Gastroesophageal sphincter (tissue), 4 donors: ENCODE data around the gene PNP. TPM values are rescaled to one million over a fixed set of nuclear protein-coding genes. Genes with fewer than 3 reads are reported as not detected.
"Not testable (repeated sequence)": the region's sequence is repeated elsewhere in the genome, so short reads cannot be mapped to it uniquely, and the experiment has no call there.

Source experiments
- ATAC-seq: fragments of 150-250 bp; one replicate; pipeline ENCODE4 v1.9.1; 2016; ENCODE audit warnings: mild to moderate bottlenecking, moderate library complexity
- H3K27ac ChIP-seq, 4 donors: fragments of 200-600 bp; sonication (generic) in 3 of 4; 1 replicate in 3 of 4; 2 replicates in 1 of 4; pipeline ENCODE4 v1.5.1; 2016 to 2019
- H3K27me3 ChIP-seq: fragments of 200-600 bp; sonication (generic); one replicate; pipeline ENCODE4 v1.5.1; 2019
- H3K36me3 ChIP-seq, 2 donors: fragments of 200-600 bp; sonication (generic); one replicate each; pipeline ENCODE4 v1.5.1; 2019; ENCODE audit warnings: control low read depth in 1 of 2
- H3K4me1 ChIP-seq, 3 donors: fragments of 200-600 bp; sonication (generic); 1 replicate in 2 of 3; 2 replicates in 1 of 3; pipeline ENCODE4 v1.5.1; 2016 to 2019; ENCODE audit warnings: control low read depth in 2 of 3
- H3K4me3 ChIP-seq, 2 donors: fragments of 200-600 bp; sonication (generic); one replicate each; pipeline ENCODE4 v1.5.1; 2019; ENCODE audit warnings: mild to moderate bottlenecking in 1 of 2, moderate library complexity in 1 of 2
- H3K9me3 ChIP-seq, 3 donors: fragments of 200-600 bp; sonication (generic); one replicate each; pipeline ENCODE4 v1.5.1; 2017 to 2019; ENCODE audit warnings: control low read depth in 2 of 3
- CTCF ChIP-seq, 4 experiments: fragments of 200-600 bp in 2 of 4; fragments of 450-650 bp in 2 of 4; sonication (generic) in 1 of 4; IDR thresholded peaks; one replicate each; pipeline ENCODE4 v1.5.1; 2017 to 2019; ENCODE audit warnings: antibody characterized with exemption in 4 of 4, mild to moderate bottlenecking in 2 of 4, moderate library complexity in 2 of 4
- EP300 ChIP-seq: sonication (generic); formaldehyde crosslinking; IDR thresholded peaks from one replicate; pipeline ENCODE4 v1.6.1; 2017; ENCODE audit warnings: antibody characterized with exemption, mild to moderate bottlenecking
- POLR2A ChIP-seq, 2 donors: fragments of 450-650 bp; IDR thresholded peaks; one replicate each; pipeline ENCODE4 v1.6.1; 2017; ENCODE audit warnings: antibody characterized with exemption in 2 of 2, mild to moderate bottlenecking in 2 of 2, moderate library complexity in 1 of 2
- POLR2AphosphoS5 ChIP-seq: sonication (generic); formaldehyde crosslinking; IDR thresholded peaks from one replicate; pipeline ENCODE4 v1.6.1; 2017; ENCODE audit warnings: antibody characterized with exemption
- WGBS, 2 donors: methylation state at CpG; one replicate each; pipeline ENCODE4 v1.1.5; 2018; ENCODE audit warnings: low coverage in 1 of 2; 5-methylcytosine and 5-hydroxymethylcytosine counted together
- total RNA-seq, 4 donors: library from RNA; depleted of rRNA; stranded (reverse); fragments of >200 nt; gene quantifications; one replicate each; pipeline ENCODE4 v1.1.0, GENCODE V29; 2016

The PNP gene
- total RNA-seq, 4 donors from 2014 or later = 3.0 to 71.2 (median 19.9) TPM

- WGBS, 2 donors = 58 to 62% methylated on average over 2 to 3 of the region's 5 CpGs
- Histone ChIP-seq H3K27ac (no peak overlapping the region), H3K27me3 (peaks cover 10% of the 10 kb centered on the region), H3K9me3 (no peaks in the 10 kb centered on the region), H3K36me3 (peaks cover 0 to 8% of the 10 kb centered on the region in 2 donors), H3K4me1 (peaks cover 0 to 3% (median 0%) of the 10 kb centered on the region in 3 donors), H3K4me3 (no peak overlapping the region)
- TF ChIP-seq POLR2AphosphoS5 = no peak
- no peak for TF ChIP-seq CTCF (IDR thresholded peaks at IDR 0.05)
- no peak for ATAC-seq
Observed at GRCh38 chr14:20440882-20441281, 28.3 kb upstream of the PNP start.

GRCh38 chr14:20441461-20441860 is 27.7 kb upstream of the PNP start:
- no peaks in the 10 kb centered on the region for H3K9me3 ChIP-seq
- no peak for ATAC-seq
- 88 to 100% methylated on average over 2 of the region's 2 CpGs for WGBS, 2 donors
- TF ChIP-seq POLR2A (IDR thresholded peaks at IDR 0.05) = no peak
- no peak for TF ChIP-seq POLR2AphosphoS5
- TF ChIP-seq EP300 = no peak
- TF ChIP-seq CTCF (IDR thresholded peaks at IDR 0.05) = no peak
- no peak overlapping the region for H3K4me3 ChIP-seq
- no peaks in the 10 kb centered on the region for H3K4me1 ChIP-seq
- H3K27me3 ChIP-seq = peaks cover 7% of the 10 kb centered on the region
- peaks cover 0 to 14% of the 10 kb centered on the region in 2 donors for H3K36me3 ChIP-seq
- no peak overlapping the region for H3K27ac ChIP-seq

GRCh38 chr14:20443650-20444049 is 25.6 kb upstream of the PNP start:
- H3K36me3 ChIP-seq = peaks cover 0 to 36% of the 10 kb centered on the region in 2 donors
- WGBS, 2 donors = 91 to 100% methylated on average over 1 of the region's 4 CpGs
- not testable (repeated sequence) for H3K27ac ChIP-seq, H3K27me3 ChIP-seq, H3K4me3 ChIP-seq, H3K9me3 ChIP-seq, H3K4me1 ChIP-seq, ATAC-seq

GRCh38 chr14:20446889-20447288 is 22.3 kb upstream of the PNP start:
- ATAC-seq = no peak
- Histone ChIP-seq H3K4me3 (no peak overlapping the region), H3K27ac (no peak overlapping the region), H3K27me3 (no peaks in the 10 kb centered on the region), H3K36me3 (peaks cover 0 to 68% of the 10 kb centered on the region in 2 donors), H3K9me3 (no peaks in the 10 kb centered on the region), H3K4me1 (no peaks in the 10 kb centered on the region)
- WGBS, 2 donors = 92 to 95% methylated on average over 5 of the region's 5 CpGs
- no peak for TF ChIP-seq POLR2AphosphoS5
- no peak for TF ChIP-seq EP300
- no peak for TF ChIP-seq CTCF (IDR thresholded peaks at IDR 0.05)
- no peak for TF ChIP-seq POLR2A (IDR thresholded peaks at IDR 0.05)

GRCh38 chr14:20452831-20453230 is 16.4 kb upstream of the PNP start:
- ATAC-seq, H3K4me3 ChIP-seq, H3K9me3 ChIP-seq, H3K27ac ChIP-seq, H3K27me3 ChIP-seq: not testable (repeated sequence)
- peaks cover 9 to 39% (median 13%) of the 10 kb centered on the region in 3 donors for H3K4me1 ChIP-seq
- peaks cover 0 to 66% of the 10 kb centered on the region in 2 donors for H3K36me3 ChIP-seq
- 88% methylated on average over 8 of the region's 8 CpGs; no CpG with 5 or more reads in 1 of the 2 donors for WGBS, 2 donors

GRCh38 chr14:20454516-20455354 is 14.5 kb upstream of the PNP start, which contains the start of the genes APEX1 and OSGEP:
Gene APEX1, plus strand, starts transcription at chr14:20455226. Its CDS starts 420 bp downstream, at chr14:20455646.
Gene OSGEP, minus strand, starts transcription at chr14:20454812. Its CDS starts 129 bp downstream, at chr14:20454683.
- ATAC-seq = peak; percentile 95
- WGBS, 2 donors = 0 to 1% methylated on average over 3 to 15 of the region's 56 CpGs
- H3K4me1 ChIP-seq = peaks cover 9 to 58% (median 18%) of the 10 kb centered on the region in 3 donors

More at GRCh38 chr14:20454516-20455354, 14.5 kb upstream of the PNP start, which contains the start of the genes APEX1 and OSGEP:
- Histone ChIP-seq H3K9me3 (no peaks in the 10 kb centered on the region), H3K27me3 (no peaks in the 10 kb centered on the region), H3K4me3 (peak within 1 kb of the TSS; percentile 72 to 83), H3K27ac (peak within 1 kb of the TSS; percentile 81 to 97 (median 94)), H3K36me3 (peaks cover 2 to 66% of the 10 kb centered on the region in 2 donors)
- TF ChIP-seq POLR2A (IDR thresholded peaks at IDR 0.05) = peak; percentile 76 to 79
- TF ChIP-seq EP300 = no peak
- TF ChIP-seq POLR2AphosphoS5 = peak; percentile 87
- peak in 1 of 4 experiments; percentile 2 for TF ChIP-seq CTCF (IDR thresholded peaks at IDR 0.05)
